Large intestine (tissue), 3 donors: ENCODE measurements around the gene PRLR. TPM values are rescaled to one million over a fixed set of nuclear protein-coding genes. Genes with fewer than 3 reads are reported as not detected.

Experiments used
- DNase-seq, 2 donors: peaks; one replicate each; pipeline versions ENCODE4 v3.0.0 to v3.0.0-alpha.2; 2013
- H3K27ac ChIP-seq: one replicate; pipeline ENCODE4 v1.5.1; 2013; ENCODE audit warnings: low read length
- H3K27me3 ChIP-seq: 2 replicates; pipeline ENCODE4 v1.6.1; 2013; ENCODE audit warnings: low read length; ENCODE audit not compliant: control insufficient read depth, insufficient read depth
- H3K36me3 ChIP-seq: 2 replicates; pipeline ENCODE4 v1.6.1; 2013; ENCODE audit warnings: low read length; ENCODE audit not compliant: control insufficient read depth, insufficient read depth
- H3K4me1 ChIP-seq: one replicate; pipeline ENCODE4 v1.6.1; 2013; ENCODE audit warnings: low read length; ENCODE audit not compliant: control insufficient read depth, insufficient read depth
- H3K4me3 ChIP-seq: one replicate; pipeline ENCODE4 v1.5.1; 2013; ENCODE audit warnings: low read length
- H3K9me3 ChIP-seq: one replicate; pipeline ENCODE4 v1.6.1; 2013; ENCODE audit warnings: mild to moderate bottlenecking, low read depth, low read length, moderate library complexity; ENCODE audit not compliant: control insufficient read depth
- WGBS: methylation state at CpG from one replicate; pipeline ENCODE4 v1.1.5; 2013; ENCODE audit warnings: low lambda C conversion rate; ENCODE audit not compliant: insufficient coverage; 5-methylcytosine and 5-hydroxymethylcytosine counted together
- polyA plus RNA-seq: library from polyadenylated mRNA; unstranded; fragments of 120-200 nt; gene quantifications from one replicate; pipeline ENCODE4 v1.2.1, GENCODE V29; 2013

The PRLR gene
- polyA plus RNA-seq, 1 donor: 56.0 TPM

DNA sequence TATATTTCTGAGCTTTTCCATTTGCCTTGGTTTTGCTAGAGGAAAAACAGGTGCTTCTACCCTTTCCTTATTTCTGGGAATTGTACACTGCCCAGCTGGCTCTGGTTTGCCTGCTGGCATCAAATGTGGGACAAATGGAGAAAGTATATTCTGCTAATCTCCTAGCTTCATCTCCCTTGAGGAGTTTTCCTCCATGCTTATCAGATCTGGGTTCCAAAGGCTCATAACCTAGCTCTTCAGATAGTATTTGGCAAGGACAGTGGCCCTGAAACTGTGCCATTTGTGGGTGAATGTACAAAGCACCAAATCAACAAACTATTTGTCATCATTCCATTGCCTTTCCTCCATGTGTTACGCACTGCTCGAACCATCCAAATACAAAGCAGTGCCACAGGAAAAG, 16.2 kb downstream of the PRLR start:
- no peak for DNase-seq
- Histone ChIP-seq H3K36me3 (no peaks in the 10 kb centered on the region), H3K27me3 (no peaks in the 10 kb centered on the region), H3K9me3 (no peaks in the 10 kb centered on the region), H3K4me3 (no peak overlapping the region), H3K27ac (no peak overlapping the region), H3K4me1 (no peaks in the 10 kb centered on the region)
- no CpG with 5 or more reads among the region's 2 CpGs for WGBS

DNA sequence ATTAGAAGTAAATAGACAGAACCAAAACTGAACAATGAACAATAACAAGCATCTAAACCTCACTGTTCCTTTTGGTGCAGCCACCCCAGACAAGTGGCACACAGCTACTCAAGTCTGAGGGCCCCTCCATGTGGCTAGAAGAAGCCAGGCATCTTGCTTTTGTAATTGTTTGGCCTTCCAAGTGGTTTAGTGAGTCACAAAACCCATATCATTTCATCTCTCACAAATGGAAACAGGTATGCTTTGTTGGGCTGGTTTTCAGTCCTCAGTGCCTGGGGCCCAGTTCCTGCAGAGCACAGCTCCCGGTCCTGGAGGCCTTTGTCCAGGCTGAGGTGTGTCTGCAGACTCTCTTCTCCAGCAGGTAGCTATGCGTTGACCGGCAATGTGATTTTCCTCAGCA, 16.7 kb downstream of the PRLR start:
- Histone ChIP-seq H3K4me3 (no peak overlapping the region), H3K9me3 (no peaks in the 10 kb centered on the region), H3K27me3 (no peaks in the 10 kb centered on the region), H3K27ac (no peak overlapping the region), H3K36me3 (no peaks in the 10 kb centered on the region), H3K4me1 (no peaks in the 10 kb centered on the region)
- no peak for DNase-seq
- no CpG with 5 or more reads among the region's 3 CpGs for WGBS

DNA sequence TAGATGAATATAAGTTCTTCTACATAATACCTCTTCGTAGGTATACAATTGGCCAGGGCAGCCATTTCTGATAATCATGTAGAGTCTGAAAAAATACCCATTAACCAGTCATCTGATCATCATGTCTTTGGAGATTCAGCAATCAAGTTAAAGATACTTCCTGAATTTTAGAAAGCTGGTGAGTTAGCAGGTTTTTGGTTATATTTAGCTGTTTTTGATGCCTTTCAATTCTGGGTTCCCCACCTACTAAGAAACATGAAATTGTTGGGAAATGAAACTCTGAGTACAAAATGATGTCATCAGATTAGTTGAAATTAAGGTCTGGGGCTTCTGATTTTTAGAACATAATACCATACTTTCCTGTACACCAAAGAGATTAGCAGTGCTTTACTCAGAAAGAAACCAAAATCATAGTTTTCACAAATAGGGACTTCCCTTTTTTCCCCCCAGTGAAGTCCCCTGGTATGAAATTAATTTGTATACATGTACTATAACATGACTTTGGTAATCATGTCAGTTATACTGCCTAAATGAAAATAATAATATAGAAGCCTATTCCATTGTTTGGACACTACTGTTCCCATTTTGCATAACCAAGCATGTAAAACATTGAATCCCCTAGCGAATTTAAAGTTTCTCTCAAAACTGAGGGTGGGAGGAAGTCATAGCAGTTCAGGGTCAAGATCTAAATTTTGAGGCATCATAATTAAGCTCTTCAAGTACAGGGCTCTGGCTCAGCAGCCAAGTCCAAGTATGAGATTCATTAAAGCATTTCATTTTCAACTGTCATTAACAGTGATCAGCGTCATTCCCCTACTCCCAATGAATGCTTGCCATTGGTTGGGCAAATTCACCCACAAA, 17.9 kb downstream of the PRLR start:
- 80% methylated on average over 1 of the region's 3 CpGs for WGBS
- Histone ChIP-seq H3K27me3 (no peaks in the 10 kb centered on the region), H3K9me3 (no peaks in the 10 kb centered on the region), H3K27ac (no peak overlapping the region), H3K36me3 (no peaks in the 10 kb centered on the region), H3K4me1 (no peaks in the 10 kb centered on the region), H3K4me3 (no peak overlapping the region)
- DNase-seq: no peak

- 100% methylated on average over 3 of the region's 3 CpGs for whole genome bisulfite sequencing
- no peaks in the 10 kb centered on the region for H3K36me3 ChIP-seq
- H3K27me3 ChIP-seq: no peaks in the 10 kb centered on the region
- no peak for DNase-seq
- no peaks in the 10 kb centered on the region for H3K4me1 ChIP-seq
- H3K4me3 ChIP-seq: no peak overlapping the region
- H3K27ac ChIP-seq: no peak overlapping the region
- no peaks in the 10 kb centered on the region for H3K9me3 ChIP-seq
These were observed 20.4 kb downstream of the PRLR start for GRCh38 chr5:35209862-35210261.

DNA sequence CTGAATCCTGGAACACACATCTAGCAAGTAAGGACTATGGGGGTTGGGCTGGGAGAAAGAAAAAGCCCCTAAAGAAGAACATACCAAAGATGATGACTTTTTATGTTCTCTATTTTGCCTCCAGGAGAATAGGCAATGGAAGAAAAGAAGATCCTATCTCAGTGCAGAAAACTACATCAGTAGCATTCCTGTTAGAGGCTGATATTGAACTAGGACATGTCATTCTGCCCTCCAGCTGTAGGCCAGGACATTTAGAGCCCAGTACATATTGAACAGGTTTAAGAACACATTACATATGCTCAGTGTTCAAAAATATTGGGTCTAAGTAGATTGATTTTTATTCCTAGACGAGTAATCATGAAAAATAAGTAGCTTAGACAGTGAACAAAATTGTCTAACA, 24.7 kb downstream of the PRLR start:
- Histone ChIP-seq H3K36me3 (no peaks in the 10 kb centered on the region), H3K4me3 (no peak overlapping the region), H3K4me1 (peaks cover 16% of the 10 kb centered on the region), H3K27me3 (no peaks in the 10 kb centered on the region), H3K9me3 (no peaks in the 10 kb centered on the region), H3K27ac (no peak overlapping the region)
- no peak for DNase-seq
- WGBS: 86% methylated on average over 1 of the region's 1 CpG

- Histone ChIP-seq H3K9me3 (no peaks in the 10 kb centered on the region), H3K27me3 (no peaks in the 10 kb centered on the region), H3K4me1 (peaks cover 16% of the 10 kb centered on the region), H3K36me3 (no peaks in the 10 kb centered on the region), H3K4me3 (no peak overlapping the region), H3K27ac (no peak overlapping the region)
- no CpG with 5 or more reads among the region's 2 CpGs for WGBS
- no peak for DNase-seq
These were observed 25.1 kb downstream of the PRLR start for GRCh38 chr5:35205186-35205585.

DNA sequence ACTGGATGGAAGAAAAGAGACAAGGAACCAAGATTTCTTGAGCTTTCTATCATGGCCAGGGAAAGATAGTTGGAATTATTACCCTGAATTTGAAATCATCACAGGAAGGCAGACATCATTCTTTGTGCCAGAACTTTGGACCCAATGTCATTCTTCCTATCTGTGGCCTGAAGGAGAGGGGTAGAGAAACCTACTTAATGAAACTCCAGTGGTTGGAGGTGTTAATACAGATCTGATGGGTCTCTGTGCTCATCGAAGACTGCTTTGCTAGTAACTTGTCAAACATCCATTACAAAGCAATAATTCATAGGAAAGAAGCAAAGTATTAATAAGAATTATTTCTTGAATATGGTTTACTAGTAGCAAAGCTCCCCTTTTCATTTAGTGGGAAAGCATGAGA, 26.9 kb downstream of the PRLR start:
- H3K9me3 ChIP-seq: no peaks in the 10 kb centered on the region
- peak in 1 of 2 donors; percentile 45 for DNase-seq
- H3K27ac ChIP-seq: peak overlapping the region; percentile 85
- H3K4me3 ChIP-seq: no peak overlapping the region
- no peaks in the 10 kb centered on the region for H3K36me3 ChIP-seq
- no CpG with 5 or more reads among the region's 1 CpG for WGBS
- no peaks in the 10 kb centered on the region for H3K27me3 ChIP-seq
- H3K4me1 ChIP-seq: peaks cover 24% of the 10 kb centered on the region

DNA sequence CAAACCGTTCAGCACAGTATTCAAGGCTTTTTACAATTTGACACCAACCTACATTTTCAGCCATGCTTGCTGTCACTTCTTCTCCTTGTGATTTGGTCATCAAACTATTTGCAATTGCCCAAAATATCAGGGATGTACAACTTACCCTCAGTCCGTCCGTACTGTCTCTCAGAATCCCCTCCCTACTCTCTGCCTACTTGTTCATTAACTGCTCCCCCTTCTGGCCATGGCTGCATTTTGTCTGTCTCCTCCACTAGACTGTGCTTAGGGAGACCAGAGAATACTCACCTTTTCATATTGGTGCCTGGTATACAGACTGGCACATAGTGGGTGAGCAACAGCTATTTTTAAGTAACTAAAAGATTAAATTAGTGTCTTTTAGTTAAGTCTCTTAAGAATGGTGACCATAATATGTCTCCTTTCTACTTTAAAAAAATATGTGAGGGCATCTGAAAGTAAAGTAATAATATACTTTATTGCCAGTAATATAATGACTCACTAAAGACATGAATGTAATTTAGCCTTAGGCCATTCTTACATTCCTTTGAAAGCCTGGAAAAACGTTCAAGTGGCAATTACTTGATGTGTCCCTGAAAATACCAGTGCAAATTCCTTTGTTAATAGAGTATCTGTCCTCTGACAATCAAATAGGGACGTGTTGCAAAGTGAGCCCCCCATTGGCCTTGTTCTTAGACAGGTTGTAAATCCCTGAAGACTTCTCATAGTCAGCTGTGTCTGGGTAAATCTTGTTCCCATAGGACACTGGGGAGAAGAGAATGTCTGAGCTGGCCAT, 27.8 kb downstream of the PRLR start:
- Histone ChIP-seq H3K27me3 (no peaks in the 10 kb centered on the region), H3K4me1 (peaks cover 33% of the 10 kb centered on the region), H3K4me3 (no peak overlapping the region), H3K9me3 (no peaks in the 10 kb centered on the region), H3K27ac (peak overlapping the region; percentile 85), H3K36me3 (no peaks in the 10 kb centered on the region)
- 39% methylated on average over 3 of the region's 5 CpGs for WGBS
- DNase-seq: peak; percentile 60 to 83

DNA sequence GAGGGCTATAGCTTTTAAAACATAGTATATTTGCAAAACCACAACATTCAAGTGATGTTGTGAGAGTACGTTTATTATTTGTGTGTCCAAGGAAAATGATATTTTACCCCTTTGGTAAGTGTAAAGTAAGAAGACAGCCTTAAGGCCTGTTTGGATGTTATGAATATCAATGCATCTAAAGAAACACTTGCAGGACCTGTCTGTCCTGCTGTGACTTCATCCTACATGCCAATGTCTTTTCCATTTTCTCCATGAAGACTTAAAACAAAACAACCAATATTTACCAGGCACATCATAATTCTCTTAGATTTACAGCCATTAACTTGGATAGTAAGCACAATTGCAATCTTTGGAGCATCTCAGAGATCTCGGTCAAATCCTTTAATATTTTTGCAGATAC, 29.0 kb downstream of the PRLR start:
- H3K36me3 ChIP-seq: no peaks in the 10 kb centered on the region
- DNase-seq: no peak
- H3K4me1 ChIP-seq: peaks cover 45% of the 10 kb centered on the region
- no peak overlapping the region for H3K27ac ChIP-seq
- no peaks in the 10 kb centered on the region for H3K27me3 ChIP-seq
- 100% methylated on average over 2 of the region's 2 CpGs for WGBS
- H3K4me3 ChIP-seq: no peak overlapping the region
- no peaks in the 10 kb centered on the region for H3K9me3 ChIP-seq

DNA sequence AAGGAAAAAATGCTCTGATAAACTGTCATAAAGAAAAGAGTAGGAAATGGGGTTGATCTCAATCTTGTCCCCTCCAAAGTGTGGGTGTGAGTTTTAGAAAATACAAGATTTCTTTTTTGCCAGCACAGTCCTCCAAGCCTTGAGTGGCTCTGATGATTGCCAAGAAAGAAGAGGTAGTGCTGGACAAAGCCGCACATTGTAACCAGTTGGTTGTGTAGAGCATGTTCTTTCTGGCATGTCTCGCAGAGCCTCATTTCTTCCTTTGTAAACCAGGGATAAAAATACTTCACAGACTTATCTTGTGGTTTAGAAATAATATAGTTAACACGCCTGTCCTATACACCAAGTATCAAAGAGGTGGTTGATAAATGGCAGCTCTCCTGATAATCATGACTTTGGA, 30.4 kb downstream of the PRLR start:
- no peak for DNase-seq
- Histone ChIP-seq H3K36me3 (no peaks in the 10 kb centered on the region), H3K4me3 (no peak overlapping the region), H3K27me3 (no peaks in the 10 kb centered on the region), H3K4me1 (peaks cover 49% of the 10 kb centered on the region), H3K27ac (no peak overlapping the region), H3K9me3 (no peaks in the 10 kb centered on the region)
- WGBS: no CpG with 5 or more reads among the region's 3 CpGs
